ENCODE results near the gene SLC41A3.

The SLC41A3 gene

DNA sequence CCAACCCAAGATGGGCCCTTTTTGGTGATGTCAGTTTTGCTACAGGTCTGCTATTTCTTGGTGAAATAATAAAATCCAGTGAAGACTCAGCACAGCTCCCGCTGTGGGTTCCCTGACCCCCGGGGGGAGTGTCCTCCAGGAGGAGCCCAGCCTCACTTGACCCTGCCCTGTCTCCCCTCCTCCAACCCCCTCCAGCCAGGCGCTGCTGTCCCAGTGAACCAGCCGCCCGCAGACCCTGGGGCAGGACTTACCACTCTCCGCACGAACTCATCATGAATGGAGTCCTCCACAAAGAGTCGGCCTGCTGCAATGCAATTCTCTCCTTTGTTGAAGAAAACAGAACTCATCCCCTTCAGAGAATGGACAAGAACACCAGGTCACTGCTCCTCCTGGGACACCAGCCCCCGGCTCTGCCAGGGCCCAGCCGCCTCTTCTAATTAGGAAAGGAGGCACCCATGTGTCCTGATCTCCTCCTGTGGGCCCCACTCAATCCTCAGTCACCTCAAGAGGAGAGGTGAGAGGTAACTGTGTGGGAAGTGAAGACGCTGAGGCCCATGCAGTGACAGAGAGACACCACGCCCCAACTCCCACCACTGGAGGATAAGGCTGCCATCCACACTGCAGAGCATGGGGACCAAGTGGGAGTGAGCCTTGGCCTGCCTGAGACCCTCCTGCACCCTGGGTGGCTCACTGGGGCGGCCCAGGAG, 28.8 kb upstream of the SLC41A3 start:
- H3K4me2 ChIP-seq (ENCODE audit: low read length) = no peak overlapping the region
- H3K27ac ChIP-seq (ENCODE audit: low read depth, low read length) = no peak overlapping the region
- no peaks in the 10 kb centered on the region for H3K36me3 ChIP-seq (ENCODE audit: control insufficient read depth, low read length)

DNA sequence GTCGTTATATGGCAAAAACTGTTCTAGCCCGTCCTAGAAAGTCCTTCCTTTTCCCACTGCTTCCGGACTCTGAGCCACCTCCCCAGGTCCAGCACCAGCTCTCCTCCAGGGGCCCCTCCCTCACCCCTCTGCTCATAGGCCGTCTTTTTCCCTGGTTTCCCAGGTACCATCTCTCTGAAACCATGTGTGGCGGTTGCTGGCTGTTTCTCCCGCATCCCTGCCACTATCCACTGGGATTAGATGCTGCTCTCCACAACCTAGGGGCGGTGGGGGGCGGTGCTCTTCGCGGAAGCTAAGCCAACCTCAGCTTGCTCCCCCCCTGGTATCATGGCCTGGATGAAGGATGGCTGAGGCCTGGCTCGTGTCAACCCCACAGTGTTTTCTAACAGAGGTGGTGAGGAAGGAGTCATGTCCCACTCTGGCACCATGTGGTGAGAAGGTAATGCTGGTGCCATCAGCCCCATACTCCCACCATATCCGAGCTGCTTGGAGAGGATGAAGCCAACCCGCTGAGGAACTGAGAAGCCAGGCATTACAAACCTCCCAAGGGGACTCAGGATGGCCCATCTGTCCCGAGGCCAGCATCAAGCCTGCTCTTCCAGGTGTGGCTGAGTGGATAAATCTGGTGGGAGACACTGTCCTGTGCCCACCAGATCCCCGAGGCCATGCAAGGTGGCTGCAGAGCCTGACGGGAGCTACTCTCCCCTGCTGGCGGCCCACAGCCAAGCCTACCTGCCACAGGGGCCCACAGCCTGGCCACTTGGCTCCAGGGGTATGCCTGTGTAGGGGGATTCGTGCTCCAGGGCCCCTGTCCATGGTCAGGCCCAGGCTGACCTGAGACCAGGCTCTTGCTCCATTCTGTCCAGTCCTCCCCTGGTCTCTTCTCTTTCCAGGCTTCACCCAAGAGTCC, 27.9 kb upstream of the SLC41A3 start:
- TF ChIP-seq EZH2phosphoT487 (IDR thresholded peaks at IDR 0.05; ENCODE audit: borderline replicate concordance, low read length) (no peak), CTCF (IDR thresholded peaks at IDR 0.05; ENCODE audit: low read depth, low read length, poor library complexity, severe bottlenecking) (no peak)

More for the DNA sequence above, 28.8 kb upstream of the SLC41A3 start:
- Histone ChIP-seq H3K9me2 (replicated peaks; ENCODE audit: control insufficient read depth, low read length) (no peaks in the 10 kb centered on the region), H3K27me3 (ENCODE audit: control insufficient read depth, low read length) (no peaks in the 10 kb centered on the region), H3K4me1 (ENCODE audit: control insufficient read depth, low read length) (no peaks in the 10 kb centered on the region), H3K4me3 (ENCODE audit: low read length) (no peak overlapping the region), H3F3A (ENCODE audit: control insufficient read depth, insufficient read depth) (no peaks in the 10 kb centered on the region), H4K20me1 (ENCODE audit: control insufficient read depth, insufficient read depth, low read depth, low read length) (no peaks in the 10 kb centered on the region), H3K79me2 (ENCODE audit: control insufficient read depth, low read length) (no peaks in the 10 kb centered on the region), H3K9me3 (ENCODE audit: control insufficient read depth, insufficient read depth, low read length) (no peaks in the 10 kb centered on the region)
- TF ChIP-seq EZH2phosphoT487 (IDR thresholded peaks at IDR 0.05; ENCODE audit: borderline replicate concordance, low read length) = no peak
- TF ChIP-seq CTCF (IDR thresholded peaks at IDR 0.05; ENCODE audit: low read depth, low read length, poor library complexity, severe bottlenecking) = no peak

GRCh38 chr3:126111126-126111551, 27.2 kb upstream of the SLC41A3 start:
- no peaks in the 10 kb centered on the region for H4K20me1 ChIP-seq (ENCODE audit: control insufficient read depth, insufficient read depth, low read depth, low read length)
- no peaks in the 10 kb centered on the region for H3K9me2 ChIP-seq (replicated peaks; ENCODE audit: control insufficient read depth, low read length)
- no peaks in the 10 kb centered on the region for H3K4me1 ChIP-seq (ENCODE audit: control insufficient read depth, low read length)
- no peak for TF ChIP-seq CTCF (IDR thresholded peaks at IDR 0.05; ENCODE audit: low read depth, low read length, poor library complexity, severe bottlenecking)
- TF ChIP-seq EZH2phosphoT487 (IDR thresholded peaks at IDR 0.05; ENCODE audit: borderline replicate concordance, low read length) = no peak
- H3K4me2 ChIP-seq (ENCODE audit: low read length) = no peak overlapping the region
- H3K4me3 ChIP-seq (ENCODE audit: low read length) = no peak overlapping the region
- H3K36me3 ChIP-seq (ENCODE audit: control insufficient read depth, low read length) = no peaks in the 10 kb centered on the region
- H3K9me3 ChIP-seq (ENCODE audit: control insufficient read depth, insufficient read depth, low read length) = no peaks in the 10 kb centered on the region
- H3K27me3 ChIP-seq (ENCODE audit: control insufficient read depth, low read length) = no peaks in the 10 kb centered on the region
- H3K79me2 ChIP-seq (ENCODE audit: control insufficient read depth, low read length) = no peaks in the 10 kb centered on the region
- H3K27ac ChIP-seq (ENCODE audit: low read depth, low read length) = no peak overlapping the region
- no peaks in the 10 kb centered on the region for H3F3A ChIP-seq (ENCODE audit: control insufficient read depth, insufficient read depth)

More for the DNA sequence above, 27.9 kb upstream of the SLC41A3 start:
- H3K27ac ChIP-seq (ENCODE audit: low read depth, low read length) = no peak overlapping the region
- no peaks in the 10 kb centered on the region for H3K4me1 ChIP-seq (ENCODE audit: control insufficient read depth, low read length)
- H4K20me1 ChIP-seq (ENCODE audit: control insufficient read depth, insufficient read depth, low read depth, low read length) = no peaks in the 10 kb centered on the region
- no peaks in the 10 kb centered on the region for H3K9me3 ChIP-seq (ENCODE audit: control insufficient read depth, insufficient read depth, low read length)
- no peaks in the 10 kb centered on the region for H3F3A ChIP-seq (ENCODE audit: control insufficient read depth, insufficient read depth)
- H3K79me2 ChIP-seq (ENCODE audit: control insufficient read depth, low read length) = no peaks in the 10 kb centered on the region
- no peak overlapping the region for H3K4me3 ChIP-seq (ENCODE audit: low read length)
- H3K36me3 ChIP-seq (ENCODE audit: control insufficient read depth, low read length) = no peaks in the 10 kb centered on the region
- H3K4me2 ChIP-seq (ENCODE audit: low read length) = no peak overlapping the region
- no peaks in the 10 kb centered on the region for H3K27me3 ChIP-seq (ENCODE audit: control insufficient read depth, low read length)
- H3K9me2 ChIP-seq (replicated peaks; ENCODE audit: control insufficient read depth, low read length) = no peaks in the 10 kb centered on the region

Data from DOHH2 (cell line).